ENCODE measurements around the gene CHRM3. TPM values are rescaled to one million over a fixed set of nuclear protein-coding genes. Genes with fewer than 3 reads are reported as not detected.

CHRM3 gene
- total RNA-seq, 1 donor from 2014 or later, result 2.4 TPM

DNA sequence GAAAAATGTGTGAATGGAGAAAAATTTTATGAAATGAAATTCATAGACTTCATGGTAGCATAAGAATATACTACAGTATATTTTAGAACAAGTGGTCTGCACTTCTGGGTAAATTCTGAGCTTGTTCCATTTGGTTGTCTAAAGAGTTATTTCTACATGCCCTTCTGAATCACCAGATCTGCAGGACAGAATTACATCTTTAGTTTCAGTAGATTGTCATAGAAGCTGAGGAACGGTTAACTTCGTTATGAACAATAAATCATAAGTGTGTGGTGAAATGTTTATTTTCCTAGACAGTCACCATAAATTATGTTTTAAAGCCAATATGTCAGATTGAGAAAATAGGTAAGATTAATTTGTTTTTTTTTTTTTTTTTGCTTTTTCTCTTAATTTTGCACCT is 30.9 kb downstream of the CHRM3 start:
- TF ChIP-seq, protein P1, sequence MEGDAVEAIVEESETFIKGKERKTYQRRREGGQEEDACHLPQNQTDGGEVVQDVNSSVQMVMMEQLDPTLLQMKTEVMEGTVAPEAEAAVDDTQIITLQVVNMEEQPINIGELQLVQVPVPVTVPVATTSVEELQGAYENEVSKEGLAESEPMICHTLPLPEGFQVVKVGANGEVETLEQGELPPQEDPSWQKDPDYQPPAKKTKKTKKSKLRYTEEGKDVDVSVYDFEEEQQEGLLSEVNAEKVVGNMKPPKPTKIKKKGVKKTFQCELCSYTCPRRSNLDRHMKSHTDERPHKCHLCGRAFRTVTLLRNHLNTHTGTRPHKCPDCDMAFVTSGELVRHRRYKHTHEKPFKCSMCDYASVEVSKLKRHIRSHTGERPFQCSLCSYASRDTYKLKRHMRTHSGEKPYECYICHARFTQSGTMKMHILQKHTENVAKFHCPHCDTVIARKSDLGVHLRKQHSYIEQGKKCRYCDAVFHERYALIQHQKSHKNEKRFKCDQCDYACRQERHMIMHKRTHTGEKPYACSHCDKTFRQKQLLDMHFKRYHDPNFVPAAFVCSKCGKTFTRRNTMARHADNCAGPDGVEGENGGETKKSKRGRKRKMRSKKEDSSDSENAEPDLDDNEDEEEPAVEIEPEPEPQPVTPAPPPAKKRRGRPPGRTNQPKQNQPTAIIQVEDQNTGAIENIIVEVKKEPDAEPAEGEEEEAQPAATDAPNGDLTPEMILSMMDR (conservative IDR thresholded peaks at IDR 0.05), result no peak
- Mint-ChIP-seq H3K27me3 (no peaks in the 10 kb centered on the region), H3K4me1 (ENCODE audit: unreplicated experiment) (no peaks in the 10 kb centered on the region), H3K36me3 (no peaks in the 10 kb centered on the region), H3K4me3 (no peak overlapping the region), H3K27ac (no peak overlapping the region), H3K9me3 (no peaks in the 10 kb centered on the region)
- no peak for DNase-seq (ENCODE audit: extremely low spot score, unreplicated experiment)

DNA sequence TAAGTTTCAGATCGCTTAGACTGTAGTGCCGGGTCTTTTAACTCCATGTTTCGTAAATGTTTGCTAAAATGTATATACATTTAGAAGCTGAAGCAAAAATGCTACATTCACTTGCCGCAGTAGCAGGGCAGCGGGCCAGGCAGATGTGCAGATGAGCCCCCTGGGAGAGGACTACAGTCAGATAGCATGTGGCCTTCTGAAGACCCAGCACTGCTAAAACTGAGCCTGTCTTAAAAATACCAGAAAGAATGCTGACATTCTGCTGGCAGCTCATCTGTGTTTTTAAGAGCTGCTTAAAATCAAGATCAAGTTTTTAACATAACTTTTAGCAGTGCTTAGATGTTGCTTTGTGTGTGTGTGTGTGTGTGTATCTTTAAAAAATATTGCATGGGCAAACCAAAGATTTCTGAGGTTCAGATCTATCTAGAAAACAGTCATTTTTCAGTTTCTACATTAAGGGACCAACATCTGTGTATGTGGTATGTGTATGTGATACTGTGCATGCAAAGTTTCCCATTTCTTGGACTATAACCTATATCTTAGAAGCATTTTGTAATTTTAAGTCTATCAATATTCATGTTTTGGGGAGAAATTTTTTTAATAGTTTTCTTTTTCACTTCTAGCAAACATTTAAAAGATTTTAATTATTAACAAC is 31.7 kb downstream of the CHRM3 start:
- TF ChIP-seq, protein P1 (conservative IDR thresholded peaks at IDR 0.05), result no peak
- no peak overlapping the region for H3K27ac Mint-ChIP-seq
- H3K9me3 Mint-ChIP-seq, result no peaks in the 10 kb centered on the region
- no peaks in the 10 kb centered on the region for H3K27me3 Mint-ChIP-seq
- DNase-seq (ENCODE audit: extremely low spot score, unreplicated experiment), result no peak
- H3K36me3 Mint-ChIP-seq, result no peaks in the 10 kb centered on the region
- H3K4me3 Mint-ChIP-seq, result no peak overlapping the region
- no peaks in the 10 kb centered on the region for H3K4me1 Mint-ChIP-seq (ENCODE audit: unreplicated experiment)

DNA sequence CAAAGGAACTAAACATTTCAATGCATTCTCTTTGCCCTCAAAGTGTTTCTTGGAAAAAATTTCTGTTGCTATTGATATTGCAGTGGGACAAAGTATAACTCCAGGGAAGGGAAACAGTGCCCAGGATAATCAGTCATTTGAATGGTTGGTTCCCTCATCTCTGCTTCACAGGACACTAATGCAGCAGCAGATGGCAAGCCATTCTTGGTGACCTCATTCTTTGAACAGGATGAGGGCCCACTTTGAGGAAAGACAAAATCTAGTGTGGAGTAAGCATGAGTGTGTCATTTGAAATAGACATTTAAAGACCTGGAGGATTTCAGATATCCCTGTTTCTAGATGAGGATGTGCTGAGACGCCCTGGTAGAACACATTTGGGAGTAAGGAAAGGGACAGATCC is 32.3 kb downstream of the CHRM3 start:
- Mint-ChIP-seq H3K4me3 (no peak overlapping the region), H3K4me1 (ENCODE audit: unreplicated experiment) (no peaks in the 10 kb centered on the region), H3K27ac (no peak overlapping the region), H3K36me3 (no peaks in the 10 kb centered on the region), H3K27me3 (no peaks in the 10 kb centered on the region), H3K9me3 (no peaks in the 10 kb centered on the region)
- TF ChIP-seq, protein P1 (conservative IDR thresholded peaks at IDR 0.05), result no peak
- DNase-seq (ENCODE audit: extremely low spot score, unreplicated experiment), result no peak

DNA sequence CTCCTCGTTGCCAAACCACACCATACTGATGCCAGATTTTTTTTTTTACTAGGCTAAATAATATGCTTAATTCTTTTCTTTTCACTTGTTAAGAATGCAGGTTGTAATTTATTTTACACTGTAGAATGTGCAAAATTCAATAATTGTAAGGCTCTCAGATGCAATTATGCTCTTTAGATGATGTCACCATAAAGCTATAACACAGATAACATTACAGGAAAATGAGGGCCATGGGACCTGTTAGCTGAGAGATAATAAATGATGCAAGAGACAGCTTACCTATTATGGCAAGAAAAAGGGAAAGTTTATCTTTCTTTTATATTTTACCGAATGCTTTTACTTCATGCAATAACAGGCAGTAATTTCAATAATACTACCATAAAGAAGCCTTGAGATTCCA is 35.4 kb downstream of the CHRM3 start:
- Mint-ChIP-seq H3K9me3 (no peaks in the 10 kb centered on the region), H3K36me3 (no peaks in the 10 kb centered on the region), H3K27ac (no peak overlapping the region), H3K4me1 (ENCODE audit: unreplicated experiment) (no peaks in the 10 kb centered on the region), H3K4me3 (no peak overlapping the region), H3K27me3 (peaks cover 3% of the 10 kb centered on the region)
- no peak for DNase-seq (ENCODE audit: extremely low spot score, unreplicated experiment)
- TF ChIP-seq, protein P1 (conservative IDR thresholded peaks at IDR 0.05), result no peak

DNA sequence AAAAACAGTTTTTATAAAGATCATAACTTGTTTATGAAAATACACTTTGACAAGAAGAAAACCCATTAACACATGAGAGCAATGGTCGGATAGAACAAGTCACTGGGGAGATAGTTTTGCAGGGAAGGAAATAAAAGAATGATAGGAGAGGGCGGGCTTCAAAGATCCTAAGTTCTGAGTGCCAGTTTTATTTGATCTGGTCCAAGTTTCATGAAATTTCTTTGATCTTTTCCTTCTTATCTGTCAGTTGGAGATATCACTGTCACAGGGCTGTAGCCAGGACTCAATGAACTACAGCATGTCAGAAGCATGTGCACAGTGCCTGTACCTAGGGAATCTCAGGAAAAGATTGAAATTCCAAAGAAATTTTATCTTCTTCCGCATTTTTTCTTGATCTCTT is 36.5 kb downstream of the CHRM3 start:
- no peak overlapping the region for H3K4me3 Mint-ChIP-seq
- no peak overlapping the region for H3K27ac Mint-ChIP-seq

More for the DNA sequence above, 36.5 kb downstream of the CHRM3 start:
- TF ChIP-seq, protein P1 (conservative IDR thresholded peaks at IDR 0.05), result no peak
- H3K9me3 Mint-ChIP-seq, result no peaks in the 10 kb centered on the region
- H3K36me3 Mint-ChIP-seq, result no peaks in the 10 kb centered on the region
- peaks cover 3% of the 10 kb centered on the region for H3K27me3 Mint-ChIP-seq
- DNase-seq (ENCODE audit: extremely low spot score, unreplicated experiment), result no peak
- no peaks in the 10 kb centered on the region for H3K4me1 Mint-ChIP-seq (ENCODE audit: unreplicated experiment)

Measured in type B pancreatic cell (in vitro differentiated cells).